GM21576 (cell line): ENCODE data around the gene OXTR.
A peak's percentile ranks its signal among the peaks of the same experiment; 100 is the strongest.

Source experiments
- ATAC-seq: cut with Tn5 transposase; IDR thresholded peaks from one replicate; pipeline ENCODE4 v1.9.1; 2021; ENCODE audit warnings: mild to moderate bottlenecking, moderate library complexity; ENCODE audit not compliant: unreplicated experiment

OXTR gene

GRCh38 chr3:8767667-8768363, 1.6 kb downstream of the OXTR start:
- ATAC-seq: peak; percentile 44

- ATAC-seq: no peak
Measured at GRCh38 chr3:8767256-8767666, 2.2 kb downstream of the OXTR start.

GRCh38 chr3:8766148-8766547, 3.3 kb downstream of the OXTR start:
- ATAC-seq: no peak

GRCh38 chr3:8765528-8765927, 3.9 kb downstream of the OXTR start:
- ATAC-seq: no peak

GRCh38 chr3:8764528-8764927, 4.9 kb downstream of the OXTR start:
- no peak for ATAC-seq

DNA sequence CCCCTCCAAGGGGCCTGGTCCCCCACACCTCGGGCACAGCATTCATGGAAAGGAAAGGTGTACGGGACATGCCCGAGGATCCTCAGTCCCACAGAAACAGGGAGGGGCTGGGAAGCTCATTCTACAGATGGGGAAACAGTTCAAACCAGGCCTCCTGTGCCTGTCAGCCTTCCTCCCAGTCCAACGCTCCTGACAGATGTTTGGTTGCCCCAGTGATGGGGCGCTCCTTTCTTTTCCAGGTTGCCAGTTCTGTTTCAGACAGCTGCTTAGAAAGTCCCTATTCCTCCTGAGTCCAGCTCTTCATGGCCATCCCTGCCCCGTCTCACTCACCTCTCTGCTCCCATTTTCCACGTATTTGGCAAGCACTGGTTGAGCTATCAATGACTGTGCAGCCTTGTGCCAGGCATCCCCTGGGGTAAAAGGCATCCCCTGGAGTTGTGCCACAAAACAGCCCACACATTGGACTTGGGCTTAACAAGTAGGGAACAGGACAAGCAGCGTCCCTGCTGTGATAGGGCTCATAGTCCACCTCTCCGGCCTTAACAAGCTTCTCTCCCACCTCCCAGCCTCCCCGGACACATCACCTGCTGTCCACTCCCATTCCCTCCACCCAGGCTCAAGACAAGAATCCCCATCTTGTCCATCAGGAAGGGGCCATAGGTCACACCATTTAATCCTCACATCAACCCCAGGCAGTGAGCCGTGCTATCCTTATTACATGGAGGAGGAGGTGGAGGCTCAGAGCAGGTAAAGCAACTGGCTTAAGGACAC, 6.6 kb downstream of the OXTR start:
- ATAC-seq: no peak

- no peak for ATAC-seq
Measured at GRCh38 chr3:8761866-8762265, 7.5 kb downstream of the OXTR start.

DNA sequence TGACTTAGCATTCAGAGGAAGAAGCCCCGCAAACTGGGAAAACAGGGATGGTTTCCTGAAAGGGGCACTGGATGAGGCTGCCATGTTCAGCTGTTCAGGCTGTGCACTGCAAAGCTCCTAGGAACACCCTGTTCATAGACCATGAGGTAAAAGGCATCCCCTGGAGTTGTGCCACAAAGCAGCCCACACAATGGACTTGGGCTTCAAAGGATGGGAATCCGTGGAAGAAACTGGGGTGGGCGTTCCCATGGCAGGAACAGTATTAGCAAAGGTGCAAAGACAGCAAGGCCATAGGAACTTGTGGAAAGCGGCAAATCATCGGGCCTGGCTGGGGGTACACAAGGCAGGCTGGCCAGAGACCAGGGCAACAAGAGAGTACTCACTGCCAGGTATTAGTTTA, 8.9 kb downstream of the OXTR start:
- ATAC-seq: no peak

- no peak for ATAC-seq
Measured at GRCh38 chr3:8760091-8760490, 9.3 kb downstream of the OXTR start.

GRCh38 chr3:8759038-8759707, 10.2 kb downstream of the OXTR start:
- ATAC-seq: no peak

DNA sequence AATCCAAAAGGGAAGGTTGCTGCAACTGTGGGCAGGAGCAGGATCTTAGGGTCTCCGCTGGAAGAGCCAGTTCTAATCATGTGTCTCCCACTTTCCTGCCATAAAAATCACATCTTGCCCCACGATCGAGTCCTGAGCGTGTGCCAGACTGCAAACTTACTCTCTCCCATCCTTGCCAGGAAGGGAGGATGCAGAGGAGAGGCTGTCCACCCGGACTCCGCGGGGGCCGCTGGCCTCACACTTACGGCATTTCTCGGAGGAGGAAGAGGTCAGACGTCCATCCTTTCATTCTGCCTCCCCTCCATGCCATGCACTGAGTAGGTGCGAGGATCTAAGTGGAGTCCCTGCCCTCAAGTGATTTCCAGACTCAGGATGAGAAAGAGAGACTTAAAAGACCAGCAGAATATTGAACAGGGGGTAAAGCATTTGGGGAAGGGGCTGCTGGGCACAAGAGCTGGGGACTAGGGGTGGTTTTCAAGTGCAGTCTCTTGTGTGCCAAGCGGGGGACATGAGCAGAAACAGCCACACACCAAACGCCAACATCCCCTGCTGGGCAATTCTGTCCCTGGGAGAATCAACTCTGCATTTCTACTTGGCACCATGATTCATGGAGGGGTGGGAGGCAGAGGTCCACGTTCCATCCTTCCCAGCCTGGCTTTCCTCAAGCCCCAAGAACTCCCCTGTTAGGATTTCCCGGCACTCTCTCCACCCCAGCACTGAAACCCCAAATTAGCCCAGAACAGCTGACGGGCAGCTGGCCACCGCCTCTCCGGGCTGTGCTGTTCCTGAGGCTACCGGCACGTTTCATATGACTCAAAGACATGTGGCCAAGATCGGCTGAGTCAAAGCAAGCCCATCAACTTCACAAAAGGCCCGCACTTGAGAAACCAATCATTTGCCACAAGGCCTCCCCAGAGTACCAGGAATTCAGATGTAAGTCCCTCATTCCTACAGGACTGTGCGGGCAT, 11.6 kb downstream of the OXTR start:
- no peak for ATAC-seq

- no peak for ATAC-seq
Measured at GRCh38 chr3:8756671-8757070, 12.7 kb downstream of the OXTR start.

- ATAC-seq: no peak
Measured at GRCh38 chr3:8755564-8756237, 13.7 kb downstream of the OXTR start.

DNA sequence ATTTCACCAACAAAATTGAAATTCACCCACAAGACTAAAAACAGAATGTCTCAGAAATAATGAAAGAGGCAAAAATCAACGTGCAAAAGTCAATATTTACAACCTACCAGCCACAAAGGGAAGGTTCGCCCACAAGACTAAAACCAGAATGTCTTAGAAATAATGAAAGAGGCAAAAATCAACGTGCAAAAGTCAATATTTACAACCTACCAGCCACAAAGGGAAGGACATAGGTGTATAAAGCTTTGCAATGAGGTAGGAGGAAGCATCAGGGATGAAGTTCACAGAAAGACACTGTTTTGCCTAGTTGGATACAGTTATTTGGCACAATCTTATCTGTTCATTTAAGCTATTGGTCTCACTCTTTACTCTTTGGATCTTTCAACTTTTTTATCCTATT, 14.3 kb downstream of the OXTR start:
- no peak for ATAC-seq

DNA sequence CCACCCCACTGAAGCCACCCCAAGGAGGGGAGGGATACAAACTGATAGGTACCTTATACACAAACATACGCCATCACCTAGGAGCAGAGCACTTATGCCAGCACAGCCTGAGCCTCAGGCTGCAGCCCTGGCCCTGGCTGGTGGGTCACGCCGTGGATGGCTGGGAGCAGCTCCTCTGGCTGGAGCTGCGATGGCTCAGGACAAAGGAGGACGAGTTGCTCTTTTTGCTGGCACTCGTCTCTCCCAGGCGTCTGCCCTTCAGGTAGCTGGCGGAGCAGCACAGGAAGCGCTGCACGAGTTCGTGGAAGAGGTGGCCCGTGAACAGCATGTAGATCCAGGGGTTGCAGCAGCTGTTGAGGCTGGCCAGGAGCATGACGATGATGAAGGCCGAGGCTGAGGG, 16.6 kb downstream of the OXTR start:
- ATAC-seq: no peak

GRCh38 chr3:8749316-8749715, 20.1 kb downstream of the OXTR start:
- ATAC-seq: no peak

DNA sequence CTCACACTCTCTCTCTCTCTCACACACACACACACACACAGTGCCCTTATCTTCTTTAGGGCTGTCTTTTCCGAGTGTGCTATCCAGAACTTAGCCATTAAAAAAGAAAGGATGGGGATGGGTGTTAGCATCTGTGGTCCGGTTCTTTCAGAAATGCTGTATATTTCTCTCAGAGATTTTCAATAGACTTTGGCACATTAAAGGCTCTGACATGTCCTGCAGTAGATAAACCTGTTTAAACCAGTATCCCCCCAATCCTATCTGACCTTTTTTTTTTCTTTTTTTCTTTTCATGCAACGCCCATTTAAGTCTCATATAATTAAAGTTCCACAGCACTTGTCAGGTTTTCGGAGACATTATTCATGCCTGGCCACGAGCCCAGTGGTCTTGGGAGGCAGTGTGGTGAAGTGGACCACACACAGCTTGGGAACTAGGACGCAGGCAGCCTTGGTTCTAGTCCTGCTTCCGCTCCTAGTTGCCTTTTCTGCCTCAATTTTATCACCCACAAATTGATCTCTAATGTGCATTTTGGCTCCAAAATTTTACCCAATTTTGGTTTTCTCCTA, 22.6 kb downstream of the OXTR start:
- ATAC-seq: no peak

- ATAC-seq: no peak
Measured at GRCh38 chr3:8745619-8746370, 23.6 kb downstream of the OXTR start.

DNA sequence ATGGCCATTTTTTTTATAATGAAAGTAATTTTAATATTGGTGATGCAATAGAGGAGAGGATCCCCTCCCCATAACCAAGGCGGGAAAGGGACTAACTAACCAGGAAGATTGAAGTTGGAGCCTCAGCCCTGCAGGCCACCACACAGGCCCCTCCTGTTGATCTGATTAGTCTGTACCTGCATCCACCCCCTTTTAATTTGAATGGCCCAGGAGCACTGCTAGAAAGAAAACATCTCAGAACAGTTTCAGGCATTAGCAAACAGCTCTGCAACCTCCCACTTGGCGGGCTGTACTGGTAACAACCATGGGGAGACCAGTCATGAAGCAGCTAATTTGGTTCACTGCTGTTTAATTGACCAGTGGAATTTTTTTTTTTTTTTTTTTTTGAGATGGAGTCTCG, 25.5 kb downstream of the OXTR start:
- ATAC-seq: no peak
